OCI-LY1 (cell line): Measurements from ENCODE around the gene SLC16A4.

Experiments
- H2AFZ ChIP-seq: fragments of 200-600 bp; sonication (generic), shearing (Covaris generic); 2 replicates; pipeline ENCODE4 v1.6.0; 2014; ENCODE audit warnings: antibody characterized with exemption, mild to moderate bottlenecking, low read length
- H3F3A ChIP-seq: fragments of 200-600 bp; sonication (generic), shearing (Covaris generic); 2 replicates; pipeline ENCODE4 v1.6.0; 2014; ENCODE audit warnings: mild to moderate bottlenecking, antibody characterized with exemption, low read length, moderate library complexity; ENCODE audit not compliant: insufficient read depth
- H3K27ac ChIP-seq: fragments of 200-600 bp; sonication (generic); 2 replicates; pipeline ENCODE4 v1.5.1; 2014; ENCODE audit warnings: low read length, mixed run types, mild to moderate bottlenecking, low read depth; ENCODE audit not compliant: poor library complexity, severe bottlenecking
- H3K27me3 ChIP-seq: fragments of 200-600 bp; sonication (generic); 2 replicates; pipeline ENCODE4 v1.6.0; 2014; ENCODE audit warnings: antibody characterized with exemption, mild to moderate bottlenecking, low read length, moderate library complexity; ENCODE audit not compliant: insufficient read depth
- H3K36me3 ChIP-seq: fragments of 200-600 bp; sonication (generic); 2 replicates; pipeline ENCODE4 v1.6.1; 2014; ENCODE audit warnings: mild to moderate bottlenecking, antibody characterized with exemption, low read length, moderate library complexity, mixed read lengths; ENCODE audit not compliant: insufficient read depth
- H3K4me1 ChIP-seq: fragments of 200-600 bp; sonication (generic); 2 replicates; pipeline ENCODE4 v1.5.1; 2014; ENCODE audit warnings: mild to moderate bottlenecking, low read length, moderate library complexity; ENCODE audit not compliant: insufficient read depth, severe bottlenecking
- H3K4me2 ChIP-seq: fragments of 200-600 bp; sonication (generic), shearing (Covaris generic); 2 replicates; pipeline ENCODE4 v1.6.1; 2014; ENCODE audit warnings: low read length
- H3K4me3 ChIP-seq: fragments of 200-600 bp; sonication (generic); 2 replicates; pipeline ENCODE4 v1.5.1; 2014; ENCODE audit warnings: low read length, low read depth, mild to moderate bottlenecking, mixed read lengths; ENCODE audit not compliant: poor library complexity, severe bottlenecking
- H3K79me2 ChIP-seq: fragments of 200-600 bp; shearing (Covaris generic); 2 replicates; pipeline ENCODE4 v1.6.1; 2016; ENCODE audit warnings: mixed run types, low read length, mixed read lengths; ENCODE audit not compliant: insufficient read depth
- H3K9ac ChIP-seq: fragments of 200-600 bp; sonication (generic), shearing (Covaris generic); 2 replicates; pipeline ENCODE4 v1.6.1; 2014; ENCODE audit warnings: mild to moderate bottlenecking, low read length, mixed read lengths
- H3K9me2 ChIP-seq: fragments of 200-600 bp; sonication (generic), shearing (Covaris generic); 2 replicates; pipeline ENCODE4 v1.6.1; 2014; ENCODE audit warnings: low read depth, mild to moderate bottlenecking, low read length, mixed read lengths
- H3K9me3 ChIP-seq: fragments of 200-600 bp; shearing (Covaris generic); 2 replicates; pipeline ENCODE4 v1.6.1; 2014; ENCODE audit warnings: low read length, mixed read lengths
- H4K20me1 ChIP-seq: fragments of 200-600 bp; sonication (generic), shearing (Covaris generic); 2 replicates; pipeline ENCODE4 v1.6.0; 2016; ENCODE audit warnings: mild to moderate bottlenecking, low read length; ENCODE audit not compliant: insufficient read depth
- EZH2 ChIP-seq: fragments of 200-600 bp; sonication (generic), shearing (Covaris generic); IDR thresholded peaks from 2 replicates; pipeline ENCODE4 v1.8.0; 2017; ENCODE audit warnings: borderline replicate concordance, mixed run types, mild to moderate bottlenecking, antibody characterized with exemption, low read length, moderate library complexity, mixed read lengths
- TF ChIP-seq, protein P1 (sequence below): fragments of 200-600 bp; sonication (generic), shearing (Covaris generic); IDR thresholded peaks from 2 replicates; pipeline ENCODE4 v1.5.1; 2017; ENCODE audit warnings: mild to moderate bottlenecking, antibody characterized with exemption, low read length, moderate library complexity, mixed read lengths

The SLC16A4 gene

DNA sequence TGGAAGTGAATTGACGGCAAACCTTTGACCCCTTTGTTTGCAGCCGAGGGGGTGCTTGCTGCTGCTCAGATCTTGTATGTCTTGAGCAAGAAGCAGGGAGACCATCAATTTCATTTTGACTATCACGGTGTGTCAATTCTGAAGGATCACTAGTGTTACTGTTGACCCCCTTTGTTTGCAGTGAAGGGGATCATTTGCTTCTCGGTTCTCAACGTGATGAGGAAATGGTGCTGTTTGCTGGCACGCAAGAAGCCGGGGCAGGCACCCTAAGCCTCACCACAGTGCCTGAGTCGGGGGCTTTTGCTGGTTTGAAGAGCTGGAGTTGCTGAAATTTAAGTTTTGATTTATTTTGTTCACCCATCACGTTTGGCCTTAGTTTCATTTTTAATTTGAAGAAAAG, 44.1 kb downstream of the SLC16A4 start:
- peak overlapping the region; percentile 74 for H3K4me2 ChIP-seq

DNA sequence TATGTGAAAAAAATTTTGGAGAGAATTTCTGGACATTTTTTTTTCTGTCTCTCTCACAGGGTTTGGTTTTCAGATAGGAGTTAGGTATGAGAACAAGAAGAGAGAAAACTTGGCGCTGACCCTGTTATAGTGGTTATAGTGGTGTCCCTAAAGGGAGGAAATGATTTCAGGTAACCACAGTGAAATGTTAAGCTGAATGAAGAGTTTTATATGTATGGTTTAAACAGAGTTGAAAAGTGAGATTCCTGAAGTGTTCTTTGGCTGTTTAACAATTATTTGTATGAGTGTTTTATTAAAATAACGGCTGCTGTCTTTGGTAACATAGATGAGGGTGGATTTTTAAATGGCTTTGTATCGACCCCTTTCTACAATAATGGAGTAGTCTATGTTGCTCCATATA, 45.3 kb downstream of the SLC16A4 start:
- Histone ChIP-seq H3K4me1 (peaks cover 100% of the 10 kb centered on the region), H3K79me2 (peaks cover 100% of the 10 kb centered on the region), H3K9ac (peak overlapping the region; percentile 92), H3K36me3 (peaks cover 98% of the 10 kb centered on the region), H3K27me3 (no peaks in the 10 kb centered on the region), H2AFZ (no peak overlapping the region), H3K27ac (peak overlapping the region; percentile 13), H3F3A (no peaks in the 10 kb centered on the region), H3K4me2 (peak overlapping the region; percentile 74), H3K9me3 (no peaks in the 10 kb centered on the region), H4K20me1 (peaks cover 12% of the 10 kb centered on the region; the same call in 1 of the 2 replicates), H3K4me3 (peak overlapping the region; percentile 82), H3K9me2 (no peaks in the 10 kb centered on the region)
- TF ChIP-seq EZH2, result no peak
- TF ChIP-seq, protein P1, sequence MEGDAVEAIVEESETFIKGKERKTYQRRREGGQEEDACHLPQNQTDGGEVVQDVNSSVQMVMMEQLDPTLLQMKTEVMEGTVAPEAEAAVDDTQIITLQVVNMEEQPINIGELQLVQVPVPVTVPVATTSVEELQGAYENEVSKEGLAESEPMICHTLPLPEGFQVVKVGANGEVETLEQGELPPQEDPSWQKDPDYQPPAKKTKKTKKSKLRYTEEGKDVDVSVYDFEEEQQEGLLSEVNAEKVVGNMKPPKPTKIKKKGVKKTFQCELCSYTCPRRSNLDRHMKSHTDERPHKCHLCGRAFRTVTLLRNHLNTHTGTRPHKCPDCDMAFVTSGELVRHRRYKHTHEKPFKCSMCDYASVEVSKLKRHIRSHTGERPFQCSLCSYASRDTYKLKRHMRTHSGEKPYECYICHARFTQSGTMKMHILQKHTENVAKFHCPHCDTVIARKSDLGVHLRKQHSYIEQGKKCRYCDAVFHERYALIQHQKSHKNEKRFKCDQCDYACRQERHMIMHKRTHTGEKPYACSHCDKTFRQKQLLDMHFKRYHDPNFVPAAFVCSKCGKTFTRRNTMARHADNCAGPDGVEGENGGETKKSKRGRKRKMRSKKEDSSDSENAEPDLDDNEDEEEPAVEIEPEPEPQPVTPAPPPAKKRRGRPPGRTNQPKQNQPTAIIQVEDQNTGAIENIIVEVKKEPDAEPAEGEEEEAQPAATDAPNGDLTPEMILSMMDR, result no peak

More for the DNA sequence above, 44.1 kb downstream of the SLC16A4 start:
- H3K36me3 ChIP-seq, result peaks cover 98% of the 10 kb centered on the region
- H3K4me3 ChIP-seq, result peak overlapping the region; percentile 52
- no peak overlapping the region for H2AFZ ChIP-seq
- TF ChIP-seq, protein P1, result no peak
- no peak for TF ChIP-seq EZH2
- H3K9me3 ChIP-seq, result no peaks in the 10 kb centered on the region
- no peaks in the 10 kb centered on the region for H3F3A ChIP-seq
- H3K79me2 ChIP-seq, result peaks cover 100% of the 10 kb centered on the region
- no peaks in the 10 kb centered on the region for H3K9me2 ChIP-seq
- peaks cover 12% of the 10 kb centered on the region; the same call in 1 of the 2 replicates for H4K20me1 ChIP-seq
- peak overlapping the region; percentile 62 for H3K27ac ChIP-seq
- H3K4me1 ChIP-seq, result peaks cover 100% of the 10 kb centered on the region
- no peaks in the 10 kb centered on the region for H3K27me3 ChIP-seq
- H3K9ac ChIP-seq, result peak overlapping the region; percentile 36; the same call in 1 of the 2 replicates

DNA sequence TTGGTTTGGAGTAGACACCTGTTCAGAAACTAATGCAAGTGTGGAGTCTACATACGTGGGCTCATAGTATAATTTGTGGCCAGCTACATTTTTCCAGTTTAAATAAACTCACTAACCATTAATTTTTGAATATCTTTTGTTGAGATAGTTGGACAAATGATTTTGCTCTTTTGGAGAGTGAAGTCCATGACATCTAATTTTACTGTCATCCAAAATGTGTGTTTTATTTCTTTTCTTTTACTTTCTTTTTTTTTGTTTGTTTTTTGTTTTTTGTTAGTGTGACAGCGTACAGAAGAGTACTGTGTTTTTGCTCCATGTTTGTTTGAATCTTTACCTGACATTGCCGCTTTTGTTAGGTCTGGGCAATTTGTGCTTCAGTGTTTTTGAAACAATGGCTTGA, 46.7 kb downstream of the SLC16A4 start:
- Histone ChIP-seq H3K9ac (peak overlapping the region; percentile 92), H3F3A (no peaks in the 10 kb centered on the region), H3K36me3 (peaks cover 89% of the 10 kb centered on the region), H3K9me3 (no peaks in the 10 kb centered on the region), H2AFZ (no peak overlapping the region), H3K9me2 (no peaks in the 10 kb centered on the region), H4K20me1 (peaks cover 9% of the 10 kb centered on the region; the same call in 1 of the 2 replicates), H3K4me1 (peaks cover 89% of the 10 kb centered on the region), H3K79me2 (peaks cover 95% of the 10 kb centered on the region), H3K27me3 (no peaks in the 10 kb centered on the region), H3K4me2 (peak overlapping the region; percentile 74), H3K4me3 (peak overlapping the region; percentile 82), H3K27ac (peak overlapping the region; percentile 26)
- no peak for TF ChIP-seq EZH2
- TF ChIP-seq, protein P1, result no peak
